Pulmonary artery endothelial cell (primary cell): ENCODE measurements around the gene MAPKAPK5. TPM values are rescaled to one million over a fixed set of nuclear protein-coding genes. Genes with fewer than 3 reads are reported as not detected.
"Not testable (repeated sequence)": the region's sequence is repeated elsewhere in the genome, so short reads cannot be mapped to it uniquely, and the experiment has no call there.

Experiments
- DNase-seq: peaks from one replicate; pipeline ENCODE4 v3.0.0-alpha.2; 2011; ENCODE audit warnings: low read depth, low spot score
- total RNA-seq: library from RNA; depleted of rRNA; stranded (reverse); fragments of >200 nt; gene quantifications from 2 replicates; pipeline ENCODE4 v1.2.3, GENCODE V29; 2014

Gene MAPKAPK5
- total RNA-seq, 1 donor from 2014 or later = 36.5 TPM

DNA sequence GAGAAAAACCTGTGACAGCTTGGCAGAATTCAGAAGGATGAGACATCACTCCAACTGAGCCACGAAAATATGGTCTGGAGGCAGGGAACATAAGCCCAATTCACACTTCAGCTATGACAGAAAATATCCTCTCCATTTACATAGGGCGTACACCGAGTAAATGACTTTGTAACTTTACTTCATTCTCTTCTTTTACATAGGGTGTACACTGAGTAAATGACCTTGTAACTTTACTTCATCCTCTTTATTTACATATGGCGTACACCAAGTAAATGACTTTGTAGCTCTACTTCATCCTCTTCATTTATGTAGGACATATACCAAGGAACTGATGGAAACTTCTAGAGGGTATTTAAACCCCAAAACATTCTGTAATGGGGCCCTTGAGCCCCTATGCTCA is 14.1 kb upstream of the MAPKAPK5 start:
- no peak for DNase-seq

GRCh38 chr12:111828338-111828979 is 13.6 kb upstream of the MAPKAPK5 start:
- DNase-seq = no peak

DNA sequence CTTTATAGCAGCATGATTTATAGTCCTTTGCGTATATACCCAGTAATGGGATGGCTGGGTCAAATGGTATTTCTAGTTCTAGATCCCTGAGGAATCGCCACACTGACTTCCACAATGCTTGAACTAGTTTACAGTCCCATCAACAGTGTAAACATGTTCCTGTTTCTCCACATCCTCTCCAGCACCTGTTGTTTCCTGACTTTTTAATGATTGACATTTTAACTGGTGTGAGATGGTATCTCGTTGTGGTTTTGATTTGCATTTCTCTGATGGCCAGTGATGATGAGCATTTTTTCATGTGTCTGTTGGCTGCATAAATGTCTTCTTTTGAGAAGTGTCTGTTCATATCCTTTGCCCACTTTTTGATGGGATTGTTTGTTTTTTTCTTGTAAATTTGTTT is 12.4 kb upstream of the MAPKAPK5 start:
- not testable (repeated sequence) for DNase-seq

GRCh38 chr12:111834740-111835386 is 7.2 kb upstream of the MAPKAPK5 start:
- DNase-seq = not testable (repeated sequence)

DNA sequence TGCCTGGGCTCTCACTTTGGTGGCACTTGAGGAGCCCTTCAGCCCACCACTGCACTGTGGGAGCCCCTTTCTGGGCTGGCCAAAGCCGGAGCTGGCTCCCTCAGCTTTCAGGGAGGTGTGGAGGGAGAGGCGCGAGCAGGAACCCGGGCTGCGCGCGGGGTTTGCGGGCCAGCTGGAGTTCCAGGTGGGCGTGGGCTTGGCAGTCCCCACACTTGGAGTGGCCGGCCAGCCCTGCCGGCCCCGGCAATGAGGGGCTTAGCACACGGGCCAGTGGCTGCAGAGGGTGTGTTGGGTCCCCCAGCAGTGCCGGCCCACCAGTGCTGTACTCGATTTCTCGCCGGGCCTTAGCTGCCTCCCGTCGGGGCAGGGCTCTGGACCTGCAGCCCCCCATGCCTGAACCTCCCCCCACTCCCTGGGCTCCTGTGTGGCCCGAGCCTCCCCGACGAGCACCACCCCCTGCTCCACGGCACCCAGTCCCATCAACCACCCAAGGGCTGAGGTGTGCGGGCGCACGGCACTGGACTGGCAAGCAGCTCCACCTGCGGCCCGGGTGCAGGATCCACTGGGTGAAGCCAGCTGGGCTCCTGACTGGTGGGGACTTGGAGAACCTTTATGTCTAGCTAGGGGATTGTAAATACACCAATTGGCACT is 6.4 kb upstream of the MAPKAPK5 start:
- DNase-seq = not testable (repeated sequence)

- DNase-seq = no peak
Observed at GRCh38 chr12:111838353-111838752, 3.7 kb upstream of the MAPKAPK5 start.

DNA sequence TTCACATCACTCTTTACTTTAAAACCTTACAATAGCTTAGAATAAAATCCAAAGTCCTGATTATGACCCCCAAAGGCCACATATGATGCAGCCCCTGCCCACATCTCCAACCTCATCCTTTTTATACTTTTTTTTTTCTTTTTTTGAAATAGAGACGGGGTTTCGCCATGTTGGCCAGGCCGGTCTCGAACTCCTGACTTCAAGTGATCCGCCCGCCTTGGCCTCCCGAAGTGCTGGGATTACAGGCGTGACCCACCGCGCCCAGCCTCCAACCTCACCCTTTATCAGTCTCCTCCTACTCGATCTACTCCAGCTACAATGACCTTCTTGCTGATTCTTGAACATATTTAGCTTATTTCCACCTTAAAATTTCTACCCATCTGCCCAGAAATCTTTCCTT is 1.2 kb upstream of the MAPKAPK5 start:
- DNase-seq = no peak

DNA sequence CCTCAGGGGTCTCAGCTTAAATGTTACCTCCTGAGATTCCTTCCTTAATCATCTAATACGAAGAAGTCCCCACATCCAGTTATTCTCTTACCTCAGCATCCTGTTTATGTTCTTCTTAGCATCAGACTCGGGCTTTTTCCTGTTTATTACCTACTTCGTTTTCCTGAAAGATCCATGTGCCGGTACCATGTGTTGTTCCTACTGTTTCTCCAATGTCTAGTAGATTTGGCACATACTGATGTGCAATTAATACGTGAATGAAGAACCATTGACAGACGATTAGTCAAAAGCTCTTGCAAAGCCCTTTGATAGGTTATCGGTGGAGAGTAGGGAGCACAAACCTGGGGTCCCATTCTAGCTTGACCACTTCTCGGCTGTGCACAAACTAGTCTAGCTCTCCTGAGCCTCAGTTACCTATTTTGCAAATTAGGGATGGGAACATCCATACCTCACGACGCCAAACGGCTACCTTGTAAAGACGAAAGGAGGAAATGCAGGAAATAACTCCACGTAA is 735 bp upstream of the MAPKAPK5 start:
- DNase-seq = no peak

DNA sequence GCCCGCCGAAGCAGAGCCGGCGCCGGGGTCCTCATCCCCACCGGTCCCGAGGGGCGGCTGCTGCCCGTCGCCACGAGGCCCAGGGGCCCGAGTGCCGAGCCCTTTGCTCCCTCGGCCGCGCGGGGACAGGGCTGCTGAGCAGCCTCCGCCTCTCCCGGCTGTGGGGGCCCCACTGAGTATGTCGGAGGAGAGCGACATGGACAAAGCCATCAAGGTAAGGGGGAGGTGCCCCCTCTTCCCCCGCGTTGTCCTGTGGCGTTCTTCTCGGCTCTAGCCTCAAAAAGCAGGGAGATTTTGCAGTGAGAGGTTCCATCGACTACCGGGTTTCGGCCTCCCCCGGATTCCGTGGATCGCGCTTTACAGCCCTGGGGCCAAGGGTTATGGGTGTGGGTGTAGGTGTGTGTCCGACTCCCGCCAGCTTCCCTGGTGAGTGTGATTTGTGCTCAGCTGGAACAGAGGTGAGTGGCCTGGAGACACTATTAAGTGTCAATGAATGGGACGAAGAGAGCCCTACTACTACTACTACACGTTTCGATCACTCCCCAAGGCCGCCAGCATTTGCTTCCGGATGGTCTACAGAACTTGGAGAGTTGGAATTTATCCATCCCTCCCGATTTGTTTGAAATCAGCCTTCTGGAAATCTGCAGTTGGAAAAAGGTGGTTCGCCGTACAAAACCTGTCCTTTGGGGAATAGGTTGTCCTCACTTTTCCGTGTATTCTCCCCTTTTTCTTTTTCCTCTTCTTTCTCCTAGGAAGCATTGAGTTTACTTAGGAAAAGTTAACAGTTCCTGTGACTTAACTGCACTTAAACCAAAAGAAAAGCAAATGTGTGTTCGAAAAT is 748 bp downstream of the MAPKAPK5 start:
- no peak for DNase-seq

DNA sequence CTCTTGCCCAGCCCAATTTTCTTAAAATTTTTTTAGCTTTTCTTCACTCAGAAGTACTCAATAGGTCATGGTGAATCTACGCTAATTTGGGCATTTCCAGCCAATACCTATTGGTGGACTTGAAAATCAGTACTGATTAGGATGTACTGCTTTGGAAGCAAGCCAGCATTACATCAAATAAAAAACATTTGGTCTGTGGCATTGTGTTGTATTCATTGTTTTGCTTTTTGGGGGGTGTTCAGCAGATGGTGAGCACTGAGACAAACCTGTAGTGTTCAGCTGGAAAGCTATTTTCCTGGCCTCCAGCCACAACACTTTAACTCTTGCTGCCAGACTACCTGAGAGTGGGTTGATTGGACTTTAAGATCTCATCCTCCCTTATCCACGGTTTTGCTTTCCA is 4.0 kb downstream of the MAPKAPK5 start:
- DNase-seq = no peak

DNA sequence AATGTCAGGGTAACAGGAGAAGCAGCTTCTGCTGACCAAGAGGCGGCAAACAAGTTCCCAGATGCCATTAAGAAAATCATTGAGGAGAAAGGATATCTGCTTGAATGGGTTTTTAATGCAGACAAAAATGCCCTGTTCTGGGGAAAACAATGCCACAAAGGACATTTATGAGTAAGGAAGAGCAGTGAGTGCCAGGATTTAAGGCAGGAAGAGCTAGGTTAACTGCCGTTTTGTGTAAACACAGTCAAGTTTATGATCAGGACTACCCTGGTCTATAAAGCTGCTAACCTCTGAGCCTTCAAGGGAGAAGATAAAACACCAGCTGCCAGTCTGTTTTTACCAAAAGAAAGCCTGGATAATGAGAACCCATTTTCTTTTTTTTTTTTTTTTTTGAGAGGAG is 8.5 kb downstream of the MAPKAPK5 start:
- no peak for DNase-seq

- no peak for DNase-seq
Observed at GRCh38 chr12:111858186-111858585, 16.2 kb downstream of the MAPKAPK5 start.

- DNase-seq = no peak
Observed at GRCh38 chr12:111858778-111859177, 16.8 kb downstream of the MAPKAPK5 start.

DNA sequence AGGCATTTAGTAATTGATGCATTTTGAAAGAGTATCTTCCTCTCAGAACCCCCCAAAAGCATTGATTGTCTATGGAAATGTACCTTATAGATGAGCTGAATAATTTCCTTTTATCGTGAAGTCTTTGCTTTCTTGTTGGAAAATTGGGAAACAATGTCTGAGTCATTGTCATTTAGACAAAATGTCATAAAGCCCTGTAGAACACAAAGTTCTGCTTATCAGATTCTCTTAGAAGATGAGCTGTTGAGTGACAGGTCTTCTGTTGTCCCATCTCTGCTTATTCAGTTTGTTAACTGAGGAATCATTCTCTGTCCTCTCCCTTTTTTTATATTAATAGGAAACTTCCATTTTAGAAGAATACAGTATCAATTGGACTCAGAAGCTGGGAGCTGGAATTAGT is 22.9 kb downstream of the MAPKAPK5 start:
- no peak for DNase-seq

GRCh38 chr12:111867531-111867930 is 25.5 kb downstream of the MAPKAPK5 start:
- no peak for DNase-seq

DNA sequence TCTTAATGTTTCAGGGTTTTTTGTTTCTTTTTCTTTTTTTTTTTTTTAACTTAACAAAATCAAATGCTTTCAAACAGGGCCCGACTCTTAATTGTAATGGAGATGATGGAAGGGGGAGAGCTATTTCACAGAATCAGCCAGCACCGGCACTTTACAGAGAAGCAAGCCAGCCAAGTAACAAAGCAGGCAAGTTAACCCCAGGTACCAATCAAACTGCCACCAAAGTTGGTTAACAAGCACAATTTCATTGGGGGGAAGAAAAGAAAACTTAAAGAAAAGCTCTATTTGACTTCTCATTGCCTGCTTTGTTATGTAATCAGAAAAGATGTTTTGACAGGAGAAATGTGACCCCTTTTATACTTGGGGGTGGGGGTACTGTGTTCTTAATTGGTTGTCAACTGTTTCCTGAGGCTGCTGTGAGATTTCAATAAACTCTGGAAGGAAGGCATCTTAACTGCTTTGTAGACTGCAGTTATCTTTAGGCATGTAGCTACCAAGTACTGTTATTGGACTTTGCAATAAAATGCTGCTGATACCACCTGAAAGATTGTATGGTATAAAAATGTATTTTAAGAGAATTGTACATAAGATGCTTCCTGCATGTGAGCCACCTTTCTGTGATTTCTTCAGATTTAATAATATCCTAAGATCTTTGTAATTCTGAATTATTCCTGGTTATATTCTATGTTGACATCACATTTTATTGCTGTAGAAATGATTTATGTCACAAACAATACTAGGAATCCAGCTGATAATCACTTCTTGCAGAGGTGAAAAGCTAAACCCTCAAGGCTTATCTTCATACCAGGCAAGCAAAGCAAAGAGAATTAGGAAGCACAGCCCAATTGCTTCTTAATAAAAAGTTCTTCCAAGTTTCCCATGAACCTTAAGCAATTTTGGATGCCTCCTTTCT is 26.9 kb downstream of the MAPKAPK5 start:
- no peak for DNase-seq

DNA sequence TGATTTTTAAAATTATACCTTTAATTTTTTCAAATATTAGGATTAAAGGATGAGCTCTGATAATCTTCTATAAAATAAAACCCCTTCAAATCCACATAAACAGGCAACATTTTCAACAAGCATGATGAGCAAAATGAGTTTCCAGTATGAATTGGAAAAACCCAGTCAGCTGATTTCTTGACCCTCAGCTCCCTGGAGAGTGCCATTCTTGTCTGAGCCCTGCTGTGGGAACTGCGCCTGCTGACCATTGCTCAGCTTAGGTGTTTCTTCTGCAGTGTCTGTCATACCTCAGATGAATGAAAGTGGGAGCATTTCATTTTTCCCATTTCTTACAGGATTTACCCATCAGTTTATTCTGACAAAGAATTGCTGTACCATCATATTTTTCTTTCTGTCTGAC is 27.6 kb downstream of the MAPKAPK5 start:
- DNase-seq = no peak

GRCh38 chr12:111870216-111870615 is 28.2 kb downstream of the MAPKAPK5 start:
- no peak for DNase-seq

DNA sequence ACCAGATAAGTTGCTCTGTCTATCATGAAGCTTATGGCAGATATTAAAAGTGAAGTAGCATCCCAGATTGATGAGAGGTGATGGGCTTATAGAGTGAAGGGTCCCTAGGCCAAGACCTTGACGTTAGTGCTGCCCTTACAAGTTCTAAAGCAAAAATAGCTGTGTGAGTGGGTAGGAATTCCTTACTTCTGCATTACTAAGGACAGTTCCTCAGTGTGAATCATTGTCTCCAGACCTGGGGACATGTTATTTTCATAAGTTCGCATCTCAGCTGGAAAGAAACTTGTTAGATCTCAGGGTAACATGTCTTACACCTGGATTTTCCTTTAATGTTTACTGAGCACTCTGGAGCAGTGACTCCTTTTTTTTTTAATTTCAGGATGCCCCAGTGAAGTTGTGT is 28.7 kb downstream of the MAPKAPK5 start:
- no peak for DNase-seq

DNA sequence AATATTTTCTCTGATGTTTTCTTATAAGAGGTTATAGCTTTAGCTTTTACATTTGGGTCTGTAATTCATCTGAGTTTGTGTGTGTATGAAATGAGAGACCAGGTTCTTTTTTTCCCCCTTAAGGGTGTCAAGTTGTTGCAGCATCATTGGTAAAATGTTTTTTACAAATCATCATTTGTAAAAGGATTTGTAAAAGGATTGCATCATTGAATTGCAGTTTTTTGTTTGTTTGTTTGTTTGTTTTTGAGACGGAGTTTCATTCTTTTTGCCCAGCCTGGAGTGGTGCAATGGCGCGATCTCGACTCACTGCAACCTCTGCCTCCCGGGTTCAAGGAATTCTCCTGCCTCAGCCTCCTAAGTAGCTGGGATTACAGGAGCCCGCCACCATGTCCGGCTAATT is 31.1 kb downstream of the MAPKAPK5 start:
- no peak for DNase-seq

DNA sequence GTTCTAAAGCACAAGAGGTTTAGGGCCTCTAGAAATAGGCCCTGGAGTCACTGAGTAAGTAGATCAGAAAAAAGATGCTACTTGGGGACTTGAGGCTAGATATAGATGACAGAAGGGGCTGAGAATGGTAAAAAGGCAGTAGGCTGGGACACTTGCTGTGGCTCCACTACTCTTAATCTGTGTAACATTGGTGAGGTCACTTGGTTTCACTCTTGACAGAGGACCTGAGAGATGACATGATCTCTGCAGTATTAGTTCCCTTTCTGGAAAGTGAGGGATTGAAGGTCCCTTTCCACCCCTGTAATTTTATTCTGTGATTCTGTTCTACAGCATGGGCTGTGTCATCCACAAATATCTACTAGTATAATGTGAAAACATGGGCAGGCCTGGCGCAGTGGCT is 39.7 kb downstream of the MAPKAPK5 start:
- DNase-seq = no peak
